HG03520 (cell line): Measurements from ENCODE around the gene SLC22A12.
"Not testable (repeated sequence)": the region's sequence is repeated elsewhere in the genome, so short reads cannot be mapped to it uniquely, and the experiment has no call there.

Experiments
- ATAC-seq: cut with Tn5 transposase; IDR thresholded peaks from one replicate; pipeline ENCODE4 v1.9.1; 2021; ENCODE audit warnings: mild to moderate bottlenecking, moderate library complexity; ENCODE audit not compliant: unreplicated experiment

Gene SLC22A12

DNA sequence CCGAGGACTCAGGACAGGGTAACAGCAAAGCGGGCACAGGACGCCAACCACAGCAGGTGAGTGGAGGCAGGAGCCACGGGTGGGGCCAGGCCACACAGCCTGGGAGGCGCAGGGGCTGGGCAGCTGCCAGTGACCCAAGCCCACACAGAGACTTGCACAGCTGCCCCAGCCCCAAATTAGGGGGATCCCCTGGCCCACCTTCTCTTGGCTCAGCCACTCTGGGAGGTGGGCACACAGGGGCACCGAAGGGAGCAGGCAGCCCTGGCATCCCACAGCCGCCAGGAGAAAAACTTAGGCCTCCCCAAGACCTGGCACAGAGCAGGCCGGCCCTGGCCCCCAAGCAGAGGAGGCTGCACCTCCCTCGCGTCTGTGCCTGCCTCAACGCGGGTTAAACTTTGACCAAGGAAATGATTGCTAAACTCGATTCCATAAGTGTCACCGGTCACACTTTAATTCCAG, at the start of gene SLC22A12:
Gene SLC22A12, plus strand, starts transcription at position 458 of the 459 bp plus-strand sequence. CDS start 337 bp downstream, outside the sequence.
- ATAC-seq, result no peak

DNA sequence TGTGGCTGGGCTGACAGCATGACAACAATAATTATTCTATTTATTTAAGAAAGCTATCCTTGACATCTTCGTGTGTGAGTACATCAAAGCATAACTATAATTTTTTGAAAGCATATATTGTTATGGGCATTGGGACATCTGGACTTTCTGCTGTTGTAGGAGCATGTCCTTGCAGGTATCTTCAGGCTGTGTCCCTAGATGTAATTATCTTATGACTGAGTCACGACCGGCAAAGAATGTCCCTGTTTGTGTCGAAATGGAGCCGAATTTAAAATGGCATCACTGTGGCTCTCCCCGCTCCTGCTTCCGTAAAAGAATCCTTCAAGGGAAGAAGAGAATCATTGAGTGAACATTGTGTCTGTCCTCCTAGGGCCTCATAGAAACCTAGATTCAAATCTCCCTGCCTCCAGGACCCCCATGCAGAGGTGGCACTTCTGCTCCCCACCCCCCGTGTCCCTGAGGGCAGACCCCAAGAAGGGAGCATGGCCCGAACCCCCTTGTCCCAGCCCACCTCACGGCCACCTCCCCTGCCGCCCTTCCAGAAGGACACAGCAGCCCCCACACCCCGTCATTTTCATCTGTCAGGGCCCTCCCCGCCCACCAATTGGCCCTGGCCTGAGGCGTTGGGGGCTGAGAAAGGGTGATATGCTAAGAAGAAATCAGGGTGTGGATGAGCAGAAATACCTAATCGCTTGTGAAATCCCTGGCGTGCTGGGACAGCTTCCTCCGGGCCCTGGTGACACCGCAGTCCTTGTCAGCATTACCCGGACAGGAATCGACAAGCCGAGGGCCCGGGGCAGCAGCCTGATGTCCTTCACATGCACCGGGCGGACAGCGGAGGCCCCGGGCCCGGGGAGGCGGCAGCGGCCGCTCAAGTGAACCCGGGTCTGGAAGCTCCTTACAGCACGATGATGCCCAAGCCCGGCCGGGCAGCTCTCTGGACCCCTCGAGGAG, 48.6 kb upstream of the SLC22A12 start:
- no peak for ATAC-seq

GRCh38 chr11:64543818-64544217, 47.2 kb upstream of the SLC22A12 start:
- ATAC-seq, result no peak

DNA sequence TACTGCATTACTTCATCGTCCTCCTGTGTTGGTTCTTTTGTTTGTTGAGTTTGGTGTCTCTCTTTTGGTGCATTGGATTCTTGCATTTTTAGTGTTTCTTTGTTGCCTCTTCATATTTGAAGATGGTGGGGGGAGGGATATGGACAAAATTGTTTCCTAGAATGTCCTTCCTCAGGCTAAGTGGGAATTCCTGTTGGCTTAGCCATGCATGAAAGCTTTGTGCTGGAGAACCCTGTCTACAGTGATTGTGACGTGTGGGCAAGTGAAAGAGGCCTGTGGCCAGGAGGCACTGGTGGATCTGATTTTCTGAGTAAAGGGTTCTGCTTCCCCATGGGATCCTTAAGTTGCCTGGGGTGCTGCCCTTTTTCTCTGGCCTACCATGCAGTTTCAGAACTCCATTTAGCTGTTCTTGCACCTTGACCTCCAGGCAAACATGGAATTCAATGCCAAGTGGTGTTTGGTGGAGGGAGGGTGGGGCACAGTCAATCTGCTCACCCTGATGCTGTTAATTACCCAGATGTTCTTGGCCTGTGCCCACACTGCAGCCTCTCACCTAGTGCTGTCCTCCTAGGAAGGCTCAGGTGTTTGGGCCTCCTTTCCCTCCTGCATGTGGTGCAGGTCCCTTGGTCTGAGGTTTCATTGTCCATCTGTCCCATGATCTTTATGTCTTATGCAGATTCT, 46.3 kb upstream of the SLC22A12 start:
- ATAC-seq, result no peak

DNA sequence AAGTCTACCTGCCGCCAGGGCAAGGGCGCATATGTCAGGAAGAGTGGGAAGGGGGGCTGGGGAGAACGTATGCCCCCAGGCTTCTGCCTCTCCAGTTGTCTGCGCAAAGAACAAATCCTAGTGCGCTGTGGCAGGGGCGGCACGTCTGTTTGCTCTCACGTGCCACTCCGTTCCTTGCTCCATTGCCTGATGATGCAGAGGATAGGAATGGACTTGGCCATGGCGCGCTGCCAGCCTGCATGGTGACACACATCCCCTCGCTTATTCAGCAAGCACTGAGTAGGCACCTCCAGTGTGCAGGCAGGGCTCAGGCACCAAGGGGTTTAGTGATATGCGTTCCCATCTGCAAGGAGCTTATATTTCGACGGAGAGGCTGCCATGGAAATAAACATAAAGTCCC, 45.4 kb upstream of the SLC22A12 start:
- ATAC-seq, result no peak

GRCh38 chr11:64546176-64546575, 44.8 kb upstream of the SLC22A12 start:
- no peak for ATAC-seq

DNA sequence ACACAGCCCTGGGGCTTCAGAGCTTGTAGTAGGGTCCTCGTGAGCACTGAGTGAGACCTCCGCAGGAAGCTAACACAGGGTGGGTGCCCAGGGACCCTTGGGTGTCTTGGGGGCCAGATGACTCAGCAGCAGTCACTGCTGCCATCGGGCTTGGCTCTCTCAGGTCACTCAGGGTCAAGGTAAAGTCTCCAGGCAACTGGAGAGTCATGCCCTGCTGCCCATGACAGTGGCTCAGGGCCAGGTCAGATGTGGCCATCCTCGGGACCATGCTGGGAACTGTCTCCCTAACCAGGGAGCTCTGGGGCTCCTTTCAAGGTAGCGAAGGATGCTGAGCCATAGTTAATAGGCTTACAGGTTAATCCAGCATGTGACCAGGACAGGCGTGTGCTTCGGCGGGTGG, 44.4 kb upstream of the SLC22A12 start:
- ATAC-seq, result no peak

DNA sequence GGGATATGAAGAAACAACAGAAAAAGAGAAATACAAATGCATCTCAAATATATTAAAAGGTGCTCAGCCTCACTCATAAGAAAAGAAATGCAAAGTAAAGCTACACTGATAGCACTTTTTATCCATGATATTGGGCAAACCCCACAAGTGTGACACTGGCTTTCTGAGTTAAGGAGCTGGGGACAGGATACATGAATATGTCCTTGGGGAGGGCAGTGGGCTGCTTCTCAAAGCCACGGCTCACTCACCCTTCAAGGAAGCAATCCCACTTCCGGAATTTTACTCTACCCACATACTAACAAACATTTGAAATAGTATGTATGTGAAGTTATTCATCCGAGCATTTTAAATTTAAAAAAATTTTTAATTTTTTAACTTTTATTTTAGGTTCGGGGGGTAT, 41.1 kb upstream of the SLC22A12 start:
- no peak for ATAC-seq

GRCh38 chr11:64553554-64554201, 37.3 kb upstream of the SLC22A12 start:
- no peak for ATAC-seq

- no peak for ATAC-seq
Measured at GRCh38 chr11:64556044-64556720, 34.8 kb upstream of the SLC22A12 start.

DNA sequence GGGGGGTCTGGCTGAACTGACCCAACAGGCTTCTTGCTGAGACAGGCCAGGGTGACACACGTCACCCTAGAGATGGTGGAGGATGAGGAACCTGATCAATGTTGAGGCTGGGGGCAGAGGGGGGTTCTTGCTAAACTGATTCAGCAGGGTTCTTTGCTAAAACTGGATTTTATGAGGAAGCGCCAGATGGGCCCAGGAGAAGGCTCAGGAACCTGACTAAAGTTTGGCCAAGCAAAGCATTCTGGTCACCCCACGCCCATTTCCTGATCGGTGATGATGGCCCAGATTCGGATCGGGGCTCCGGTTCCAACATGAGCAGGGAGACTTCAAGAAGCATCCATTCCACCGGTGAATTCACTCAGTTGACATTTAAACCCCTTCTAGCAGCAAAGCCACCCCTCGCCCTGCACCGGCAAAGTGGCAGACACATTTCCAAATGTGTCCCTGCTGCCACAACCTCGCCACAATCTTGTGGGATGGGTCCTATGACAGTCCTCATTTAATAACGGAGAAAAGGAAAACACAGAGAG, 34.2 kb upstream of the SLC22A12 start:
- ATAC-seq, result no peak

- no peak for ATAC-seq
Measured at GRCh38 chr11:64558065-64558745, 32.8 kb upstream of the SLC22A12 start.

DNA sequence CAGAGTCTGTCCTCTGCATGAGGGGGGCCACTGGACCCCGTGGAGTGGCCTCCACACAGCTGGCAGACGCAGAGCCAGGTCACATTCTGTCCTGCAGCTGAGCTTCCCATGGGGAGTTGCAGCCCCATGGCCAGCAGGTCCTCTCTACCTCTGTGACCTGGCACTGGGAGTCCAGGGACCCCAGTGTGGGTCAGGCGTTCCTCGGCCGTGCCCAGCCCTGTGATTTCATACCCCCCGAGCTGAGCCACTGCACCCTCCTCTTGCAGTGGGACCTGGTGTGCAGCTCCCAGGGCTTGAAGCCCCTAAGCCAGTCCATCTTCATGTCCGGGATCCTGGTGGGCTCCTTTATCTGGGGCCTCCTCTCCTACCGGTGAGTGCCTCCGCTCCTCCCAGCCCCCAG, 32.2 kb upstream of the SLC22A12 start:
- ATAC-seq, result no peak

DNA sequence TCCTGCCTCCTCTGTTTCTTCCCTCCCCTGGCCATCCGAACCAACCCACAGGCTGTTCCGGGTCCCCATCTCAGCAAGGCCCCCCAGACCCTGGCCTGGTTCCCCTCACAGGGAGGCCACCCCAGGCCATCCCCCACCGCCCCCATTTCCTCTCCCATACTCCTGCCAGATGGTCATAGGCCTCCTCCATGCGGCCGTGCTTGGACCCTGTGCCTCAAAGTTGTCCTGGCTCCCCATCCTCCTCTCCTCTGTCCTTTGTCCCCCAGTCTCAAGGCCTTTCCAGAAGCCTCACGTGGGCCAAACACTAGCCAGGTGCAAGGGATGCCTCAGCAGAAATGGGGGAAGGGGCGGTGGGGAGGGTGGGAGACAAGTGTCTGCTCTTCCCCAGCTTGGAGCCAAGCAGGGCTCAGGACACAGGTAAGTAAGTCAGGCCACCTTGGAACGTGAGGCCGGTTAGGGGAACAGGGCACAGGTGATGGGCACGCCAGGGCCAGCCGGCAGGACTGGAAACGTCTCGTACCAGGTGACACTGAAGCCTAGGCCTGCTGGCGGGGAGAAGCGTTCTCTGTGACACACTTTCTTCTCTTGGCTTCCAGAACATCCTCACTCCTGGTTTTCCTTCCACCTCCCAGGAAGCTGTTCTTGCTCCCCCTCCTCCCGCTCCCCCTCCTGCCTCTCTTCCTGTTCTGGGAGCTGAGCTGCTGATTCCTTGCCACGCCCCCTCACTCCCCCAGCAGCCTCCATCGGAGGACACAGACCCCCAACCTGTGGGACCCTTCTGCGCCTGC, 31.5 kb upstream of the SLC22A12 start:
- ATAC-seq, result no peak

- no peak for ATAC-seq
Measured at GRCh38 chr11:64560139-64560771, 30.8 kb upstream of the SLC22A12 start.

DNA sequence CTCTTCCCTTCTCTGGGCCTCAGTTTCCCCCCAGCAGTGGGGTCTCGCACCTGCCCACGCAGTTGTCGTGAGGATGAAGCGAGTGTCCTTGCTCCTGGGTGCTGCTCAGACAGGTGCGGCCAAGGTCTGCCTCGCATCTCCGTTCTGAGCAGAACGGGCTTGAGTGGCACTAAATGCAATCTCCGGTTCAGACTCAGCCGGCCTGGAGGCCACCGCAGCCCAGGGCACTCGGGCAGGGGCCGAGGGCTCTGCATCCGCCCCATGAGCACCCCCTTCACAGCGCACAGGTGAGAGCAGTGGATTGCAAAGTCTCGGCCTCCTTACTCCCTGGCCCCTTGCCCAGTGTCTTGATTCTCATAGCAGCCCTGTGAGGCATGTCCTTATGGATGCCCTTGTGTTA, 30.1 kb upstream of the SLC22A12 start:
- no peak for ATAC-seq

DNA sequence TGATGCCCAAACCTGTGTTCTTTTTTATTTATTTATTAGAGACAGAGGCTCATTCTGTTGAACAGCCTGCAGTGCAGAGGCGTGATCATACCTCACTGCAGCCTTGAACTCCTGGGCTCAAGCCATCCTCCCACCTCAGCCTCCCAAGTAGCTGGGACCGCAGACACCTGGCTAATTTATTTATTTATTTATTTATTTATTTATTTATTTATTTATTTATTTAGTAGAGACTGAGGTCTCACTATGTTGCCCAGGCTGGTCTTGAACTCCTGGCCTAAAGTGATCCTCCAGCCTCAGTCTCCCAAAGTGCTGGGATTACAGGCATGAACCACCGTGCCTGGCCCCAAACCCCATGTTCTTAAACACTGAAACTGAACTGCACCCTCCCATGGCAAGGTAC, 29.6 kb upstream of the SLC22A12 start:
- not testable (repeated sequence) for ATAC-seq

GRCh38 chr11:64561984-64562722, 28.9 kb upstream of the SLC22A12 start:
- no peak for ATAC-seq
